GM12873 (cell line): ENCODE measurements around the gene GPR22.

Source experiments
- CTCF ChIP-seq: IDR thresholded peaks from 2 replicates; pipeline ENCODE4 v1.5.1; 2012; ENCODE audit warnings: low read depth, mild to moderate bottlenecking, moderate library complexity, low read length, control low read depth; ENCODE audit not compliant: insufficient read depth; ENCODE audit errors: missing control alignments

The GPR22 gene

GRCh38 chr7:107441581-107442422 lies 28.1 kb upstream of the GPR22 start:
- no peak for TF ChIP-seq CTCF

- no peak for TF ChIP-seq CTCF
These were observed 27.2 kb upstream of the GPR22 start for GRCh38 chr7:107442678-107443077.

DNA sequence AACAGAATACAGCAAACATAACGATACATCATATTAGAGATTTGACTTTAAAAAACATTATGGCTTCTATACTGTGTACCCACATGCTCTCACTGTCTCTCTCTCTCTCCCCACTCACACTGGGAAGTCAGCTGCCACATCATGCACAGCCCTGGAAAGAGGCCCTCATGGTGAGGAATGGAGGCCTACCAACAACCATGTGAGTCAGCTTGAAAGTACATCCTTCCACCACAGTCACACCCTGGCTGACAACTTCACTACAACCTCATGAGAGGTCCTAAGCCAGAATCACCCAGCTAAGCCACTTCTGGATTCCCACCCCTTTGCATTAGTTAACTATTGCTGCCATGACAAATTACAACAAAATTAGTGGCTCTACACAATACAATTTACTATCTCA lies 23.3 kb upstream of the GPR22 start:
- no peak for TF ChIP-seq CTCF

GRCh38 chr7:107446988-107447387 lies 22.9 kb upstream of the GPR22 start:
- TF ChIP-seq CTCF = no peak

GRCh38 chr7:107450970-107451369 lies 18.9 kb upstream of the GPR22 start:
- TF ChIP-seq CTCF = no peak

GRCh38 chr7:107453388-107453787 lies 16.5 kb upstream of the GPR22 start:
- no peak for TF ChIP-seq CTCF

DNA sequence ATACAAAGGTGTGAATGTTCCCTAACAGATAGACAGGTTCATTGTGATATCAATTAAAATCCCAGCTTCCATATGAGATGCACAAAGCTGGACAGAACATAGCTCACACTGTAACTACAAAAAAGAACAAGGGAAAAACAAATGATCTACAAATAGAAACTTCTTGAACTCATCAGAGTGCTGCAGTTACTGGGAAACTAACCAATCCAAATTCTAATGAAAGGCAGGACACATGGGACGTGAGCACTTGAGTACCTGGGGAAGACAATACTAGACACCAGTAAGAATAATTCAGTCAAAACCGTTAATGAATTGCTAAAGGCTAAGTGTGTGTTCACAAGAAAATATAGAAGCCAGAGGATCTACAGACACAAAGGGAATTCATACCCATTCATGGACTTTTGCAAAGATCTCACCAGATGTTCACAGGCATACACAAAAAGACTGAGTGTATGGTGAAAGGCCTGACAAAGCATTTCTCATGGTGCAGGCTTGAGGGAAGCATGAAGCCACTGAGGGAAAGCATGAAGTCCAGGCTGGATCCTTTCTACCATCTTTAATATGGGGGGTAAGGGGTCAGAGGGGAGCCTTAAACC lies 7.8 kb upstream of the GPR22 start:
- no peak for TF ChIP-seq CTCF
